HEK293 (cell line): ENCODE results near the gene ZNF106.

ENCODE experiments used
- CTCF ChIA-PET: fragments of 350-600 bp; formaldehyde crosslinking; extraction: SDS; loops from one replicate; lab custom pipeline; 2021; ENCODE audit warnings: antibody characterized with exemption; lab: Yijun Ruan, JAX
- POLR2A ChIA-PET: fragments of 300-600 bp; formaldehyde crosslinking; extraction: SDS; loops from one replicate; lab custom pipeline; 2020; ENCODE audit warnings: antibody characterized with exemption, inconsistent platforms; lab: Yijun Ruan, JAX
- H3K27ac ChIP-seq: fragments of 200-500 bp; sonication (Bioruptor generic); 2 replicates; pipeline ENCODE4 v1.5.1; 2014; ENCODE audit warnings: low read depth, low read length, control low read depth, inconsistent platforms; ENCODE audit errors: extremely low read depth
- H3K36me3 ChIP-seq, 2 experiments: fragments of 200-500 bp in 1 of 2; sonication (Bioruptor generic) in 1 of 2; 1 replicate in 1 of 2; 2 replicates in 1 of 2; pipeline ENCODE4 v1.5.1; 2014 to 2017; ENCODE audit warnings: inconsistent platforms in 2 of 2, low read length in 2 of 2; ENCODE audit not compliant: control insufficient read depth in 2 of 2, insufficient read depth in 1 of 2
- H3K4me1 ChIP-seq: fragments of 200-500 bp; sonication (Bioruptor generic); 2 replicates; pipeline ENCODE4 v1.5.1; 2014; ENCODE audit warnings: mild to moderate bottlenecking, low read length, inconsistent platforms; ENCODE audit not compliant: control insufficient read depth, insufficient read depth
- H3K4me3 ChIP-seq: 2 replicates; pipeline ENCODE4 v1.5.1; 2011; ENCODE audit warnings: low read depth, mild to moderate bottlenecking, control low read depth, low read length, moderate library complexity
- H3K9me3 ChIP-seq: fragments of 200-500 bp; sonication (Bioruptor generic); 2 replicates; pipeline ENCODE4 v1.5.1; 2014; ENCODE audit warnings: low read depth, low read length, inconsistent platforms; ENCODE audit not compliant: control insufficient read depth, insufficient read depth
- KLF16 ChIP-seq: fragments of 450-650 bp; formaldehyde crosslinking; IDR thresholded peaks from 2 replicates; pipeline ENCODE4 v1.5.1; 2017; ENCODE audit warnings: missing biosample characterization, missing genetic modification characterization
- OSR2 ChIP-seq: fragments of 450-650 bp; formaldehyde crosslinking; IDR thresholded peaks from 2 replicates; pipeline ENCODE4 v1.5.1; 2016; ENCODE audit warnings: missing biosample characterization, missing genetic modification characterization
- PRDM1 ChIP-seq: fragments of 450-650 bp; formaldehyde crosslinking; IDR thresholded peaks from 2 replicates; pipeline ENCODE4; 2016; ENCODE audit warnings: missing biosample characterization, missing genetic modification characterization
- SCRT1 ChIP-seq: fragments of 450-650 bp; formaldehyde crosslinking; IDR thresholded peaks from 2 replicates; pipeline ENCODE4 v1.5.1; 2016; ENCODE audit warnings: missing biosample characterization, missing genetic modification characterization, borderline replicate concordance
- SP3 ChIP-seq: fragments of 450-650 bp; formaldehyde crosslinking; IDR thresholded peaks from 2 replicates; pipeline ENCODE4 v1.5.1; 2016; ENCODE audit warnings: missing biosample characterization, missing genetic modification characterization
- TRIM28 ChIP-seq: IDR thresholded peaks from 2 replicates; pipeline ENCODE4 v1.6.1; 2011; ENCODE audit warnings: low read length, control low read depth, borderline replicate concordance
- WT1 ChIP-seq: fragments of 450-650 bp; formaldehyde crosslinking; IDR thresholded peaks from 2 replicates; pipeline ENCODE4 v1.5.1; 2016; ENCODE audit warnings: missing biosample characterization, missing genetic modification characterization
- ZNF211 ChIP-seq: fragments of 450-650 bp; formaldehyde crosslinking; IDR thresholded peaks from 2 replicates; pipeline ENCODE4 v1.5.1; 2016; ENCODE audit warnings: low read depth, missing biosample characterization, missing genetic modification characterization
- ZNF214 ChIP-seq: fragments of 450-650 bp; formaldehyde crosslinking; IDR thresholded peaks from 2 replicates; pipeline ENCODE4 v1.5.1; 2017; ENCODE audit warnings: missing biosample characterization, mild to moderate bottlenecking, missing genetic modification characterization, borderline replicate concordance
- ZNF24 ChIP-seq: fragments of 450-650 bp; formaldehyde crosslinking; IDR thresholded peaks from 2 replicates; pipeline ENCODE4 v1.5.1; 2016; ENCODE audit warnings: missing biosample characterization, missing genetic modification characterization
- ZNF433 ChIP-seq: fragments of 450-650 bp; formaldehyde crosslinking; IDR thresholded peaks from 2 replicates; pipeline ENCODE4 v1.5.1; 2016; ENCODE audit warnings: missing biosample characterization, missing genetic modification characterization, low read depth
- ZNF473 ChIP-seq: fragments of 450-650 bp; formaldehyde crosslinking; IDR thresholded peaks from 2 replicates; pipeline ENCODE4 v1.5.1; 2017; ENCODE audit warnings: missing biosample characterization, missing genetic modification characterization
- ZNF555 ChIP-seq: fragments of 450-650 bp; formaldehyde crosslinking; conservative IDR thresholded peaks from 2 replicates; pipeline ENCODE4 v1.5.1; 2017; ENCODE audit warnings: missing biosample characterization, mild to moderate bottlenecking, missing genetic modification characterization, inconsistent platforms
- ZNF610 ChIP-seq: fragments of 450-650 bp; formaldehyde crosslinking; IDR thresholded peaks from 2 replicates; pipeline ENCODE4 v1.5.1; 2016; ENCODE audit warnings: missing biosample characterization, missing genetic modification characterization, borderline replicate concordance
- ZNF639 ChIP-seq: fragments of 450-650 bp; formaldehyde crosslinking; IDR thresholded peaks from 2 replicates; pipeline ENCODE4 v1.5.1; 2016; ENCODE audit warnings: missing biosample characterization, missing genetic modification characterization
- ZNF645 ChIP-seq: fragments of 450-650 bp; formaldehyde crosslinking; IDR thresholded peaks from 2 replicates; pipeline ENCODE4; 2016; ENCODE audit warnings: missing biosample characterization, missing genetic modification characterization
- ZNF654 ChIP-seq: fragments of 450-650 bp; formaldehyde crosslinking; IDR thresholded peaks from 2 replicates; pipeline ENCODE4 v1.5.1; 2016; ENCODE audit warnings: low read depth, missing biosample characterization, missing genetic modification characterization
- ZNF658 ChIP-seq: fragments of 450-650 bp; formaldehyde crosslinking; IDR thresholded peaks from 2 replicates; pipeline ENCODE4; 2016; ENCODE audit warnings: missing biosample characterization, missing genetic modification characterization
- ZNF76 ChIP-seq: fragments of 450-650 bp; formaldehyde crosslinking; IDR thresholded peaks from 2 replicates; pipeline ENCODE4; 2016; ENCODE audit warnings: low read depth, missing biosample characterization, missing genetic modification characterization, borderline replicate concordance
- TF ChIP-seq, protein P1 (sequence below): fragments of 450-650 bp; formaldehyde crosslinking; IDR thresholded peaks from 2 replicates; pipeline ENCODE4 v1.5.1; 2016; ENCODE audit warnings: missing biosample characterization, missing genetic modification characterization
- TF ChIP-seq, protein P2 (sequence below): fragments of 450-650 bp; formaldehyde crosslinking; conservative IDR thresholded peaks from 2 replicates; pipeline ENCODE4 v1.5.1; 2016; ENCODE audit warnings: low read depth, missing biosample characterization, missing genetic modification characterization

Gene ZNF106

GRCh38 chr15:42461261-42461660 is 29.7 kb downstream of the ZNF106 start:
- no peaks in the 10 kb centered on the region for H3K9me3 ChIP-seq
- no peaks in the 10 kb centered on the region for H3K4me1 ChIP-seq
- H3K27ac ChIP-seq = no peak overlapping the region
- ChIA-PET POLR2A (no interaction called here), CTCF (interaction anchor here (0.5 to 1.3 kb wide), 2 partner anchors 10 to 153 kb away, joined by 3 to 5 read pairs; no protein-coding TSS in a partner anchor)
- peaks cover 0 to 9% of the 10 kb centered on the region in 2 experiments; a peak in 2 of 3 replicates for H3K36me3 ChIP-seq
- no peak overlapping the region for H3K4me3 ChIP-seq
- TF ChIP-seq TRIM28 (no peak), ZNF473 (tag by site-specific recombination) (no peak), ZNF214 (tag by site-specific recombination) (no peak), SCRT1 (tag by site-specific recombination) (no peak), ZNF433 (tag by site-specific recombination) (no peak), ZNF211 (tag by site-specific recombination) (no peak), ZNF658 (tag by site-specific recombination) (no peak), ZNF24 (tag by site-specific recombination) (no peak), ZNF610 (no peak), ZNF76 (tag by site-specific recombination) (no peak), ZNF555 (tag by site-specific recombination) (no peak), WT1 (tag by site-specific recombination) (no peak), ZNF654 (tag by site-specific recombination) (no peak), SP3 (no peak)
- TF ChIP-seq, protein P1, sequence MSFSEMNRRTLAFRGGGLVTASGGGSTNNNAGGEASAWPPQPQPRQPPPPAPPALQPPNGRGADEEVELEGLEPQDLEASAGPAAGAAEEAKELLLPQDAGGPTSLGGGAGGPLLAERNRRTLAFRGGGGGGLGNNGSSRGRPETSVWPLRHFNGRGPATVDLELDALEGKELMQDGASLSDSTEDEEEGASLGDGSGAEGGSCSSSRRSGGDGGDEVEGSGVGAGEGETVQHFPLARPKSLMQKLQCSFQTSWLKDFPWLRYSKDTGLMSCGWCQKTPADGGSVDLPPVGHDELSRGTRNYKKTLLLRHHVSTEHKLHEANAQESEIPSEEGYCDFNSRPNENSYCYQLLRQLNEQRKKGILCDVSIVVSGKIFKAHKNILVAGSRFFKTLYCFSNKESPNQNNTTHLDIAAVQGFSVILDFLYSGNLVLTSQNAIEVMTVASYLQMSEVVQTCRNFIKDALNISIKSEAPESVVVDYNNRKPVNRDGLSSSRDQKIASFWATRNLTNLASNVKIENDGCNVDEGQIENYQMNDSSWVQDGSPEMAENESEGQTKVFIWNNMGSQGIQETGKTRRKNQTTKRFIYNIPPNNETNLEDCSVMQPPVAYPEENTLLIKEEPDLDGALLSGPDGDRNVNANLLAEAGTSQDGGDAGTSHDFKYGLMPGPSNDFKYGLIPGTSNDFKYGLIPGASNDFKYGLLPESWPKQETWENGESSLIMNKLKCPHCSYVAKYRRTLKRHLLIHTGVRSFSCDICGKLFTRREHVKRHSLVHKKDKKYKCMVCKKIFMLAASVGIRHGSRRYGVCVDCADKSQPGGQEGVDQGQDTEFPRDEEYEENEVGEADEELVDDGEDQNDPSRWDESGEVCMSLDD (tag by site-specific recombination) = no peak
- TF ChIP-seq, protein P2, sequence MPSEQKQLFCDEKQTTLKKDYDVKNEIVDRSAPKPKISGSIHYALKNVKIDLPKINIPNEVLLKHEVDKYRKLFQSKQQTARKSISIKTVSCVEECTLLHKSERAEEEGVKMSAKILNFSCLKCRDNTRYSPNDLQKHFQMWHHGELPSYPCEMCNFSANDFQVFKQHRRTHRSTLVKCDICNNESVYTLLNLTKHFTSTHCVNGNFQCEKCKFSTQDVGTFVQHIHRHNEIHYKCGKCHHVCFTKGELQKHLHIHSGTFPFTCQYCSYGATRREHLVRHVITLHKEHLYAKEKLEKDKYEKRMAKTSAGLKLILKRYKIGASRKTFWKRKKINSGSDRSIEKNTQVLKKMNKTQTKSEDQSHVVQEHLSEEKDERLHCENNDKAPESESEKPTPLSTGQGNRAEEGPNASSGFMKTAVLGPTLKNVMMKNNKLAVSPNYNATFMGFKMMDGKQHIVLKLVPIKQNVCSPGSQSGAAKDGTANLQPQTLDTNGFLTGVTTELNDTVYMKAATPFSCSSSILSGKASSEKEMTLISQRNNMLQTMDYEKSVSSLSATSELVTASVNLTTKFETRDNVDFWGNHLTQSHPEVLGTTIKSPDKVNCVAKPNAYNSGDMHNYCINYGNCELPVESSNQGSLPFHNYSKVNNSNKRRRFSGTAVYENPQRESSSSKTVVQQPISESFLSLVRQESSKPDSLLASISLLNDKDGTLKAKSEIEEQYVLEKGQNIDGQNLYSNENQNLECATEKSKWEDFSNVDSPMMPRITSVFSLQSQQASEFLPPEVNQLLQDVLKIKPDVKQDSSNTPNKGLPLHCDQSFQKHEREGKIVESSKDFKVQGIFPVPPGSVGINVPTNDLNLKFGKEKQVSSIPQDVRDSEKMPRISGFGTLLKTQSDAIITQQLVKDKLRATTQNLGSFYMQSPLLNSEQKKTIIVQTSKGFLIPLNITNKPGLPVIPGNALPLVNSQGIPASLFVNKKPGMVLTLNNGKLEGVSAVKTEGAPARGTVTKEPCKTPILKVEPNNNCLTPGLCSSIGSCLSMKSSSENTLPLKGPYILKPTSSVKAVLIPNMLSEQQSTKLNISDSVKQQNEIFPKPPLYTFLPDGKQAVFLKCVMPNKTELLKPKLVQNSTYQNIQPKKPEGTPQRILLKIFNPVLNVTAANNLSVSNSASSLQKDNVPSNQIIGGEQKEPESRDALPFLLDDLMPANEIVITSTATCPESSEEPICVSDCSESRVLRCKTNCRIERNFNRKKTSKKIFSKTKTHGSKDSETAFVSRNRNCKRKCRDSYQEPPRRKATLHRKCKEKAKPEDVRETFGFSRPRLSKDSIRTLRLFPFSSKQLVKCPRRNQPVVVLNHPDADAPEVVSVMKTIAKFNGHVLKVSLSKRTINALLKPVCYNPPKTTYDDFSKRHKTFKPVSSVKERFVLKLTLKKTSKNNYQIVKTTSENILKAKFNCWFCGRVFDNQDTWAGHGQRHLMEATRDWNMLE = no peak
- TF ChIP-seq, all 188 proteins: peak for 0

DNA sequence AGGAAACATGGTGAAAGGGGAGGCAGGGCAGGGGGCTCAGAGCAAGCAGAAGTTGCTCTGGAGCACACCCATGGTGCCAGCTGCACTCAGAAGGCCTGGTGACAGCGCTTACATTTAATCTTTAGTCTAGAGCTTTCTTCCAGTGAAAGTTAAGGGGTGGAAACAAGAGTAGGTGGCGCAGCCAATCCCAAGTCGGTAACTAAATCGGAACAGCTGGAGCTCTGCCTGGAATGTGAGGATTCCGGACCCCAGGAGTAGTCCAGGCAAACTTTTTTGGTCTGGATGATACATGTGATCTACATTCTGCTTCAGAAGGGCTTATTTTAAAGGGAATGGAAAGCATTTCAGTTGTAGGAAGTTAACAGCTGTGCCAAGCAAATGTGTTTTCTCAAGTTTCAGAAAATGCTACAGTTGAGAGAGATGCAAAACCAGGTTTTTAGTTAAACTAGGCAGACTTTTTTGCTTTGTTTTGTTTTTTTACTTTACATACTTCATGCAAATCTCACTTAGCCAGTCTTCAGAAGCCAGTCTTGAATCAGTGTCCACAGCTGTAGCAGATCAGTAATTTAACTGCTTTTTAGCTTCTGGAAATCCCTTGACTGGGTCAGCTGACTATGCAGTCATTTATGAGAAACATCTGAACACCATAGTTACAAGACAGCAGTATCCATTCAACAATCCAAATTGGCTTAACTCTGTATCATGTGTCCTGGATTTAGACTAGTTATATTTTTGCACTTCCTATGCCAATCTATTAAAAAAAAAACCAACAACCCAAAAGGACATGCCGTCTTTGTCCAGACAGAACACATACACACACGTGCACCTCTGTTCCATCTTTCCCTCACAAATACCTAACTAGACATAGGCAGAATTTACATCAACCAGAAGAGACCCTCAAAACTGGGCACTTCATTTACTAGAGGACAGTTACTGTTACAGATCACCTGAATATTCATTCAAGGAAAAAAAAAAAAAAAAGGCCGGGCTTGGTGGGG is 33.2 kb downstream of the ZNF106 start:
- POLR2A ChIA-PET = no interaction called here
- no peak overlapping the region for H3K4me3 ChIP-seq
- TF ChIP-seq ZNF639 (no peak), ZNF645 (tag by site-specific recombination) (no peak), OSR2 (tag by site-specific recombination) (peak; percentile 14; the same call in 1 of the 2 replicates), KLF16 (tag by site-specific recombination) (no peak), PRDM1 (tag by site-specific recombination) (peak; percentile 31; the same call in 1 of the 2 replicates)
- TF ChIP-seq, all 188 proteins: peak for 2
- Histone ChIP-seq H3K27ac (no peak overlapping the region), H3K4me1 (no peaks in the 10 kb centered on the region), H3K36me3 (peaks cover 0 to 7% of the 10 kb centered on the region in 2 experiments; a peak in 1 of 3 replicates), H3K9me3 (no peaks in the 10 kb centered on the region)
- CTCF ChIA-PET = interaction anchor here (0.7 kb wide), 1 partner anchor 80 kb away, joined by 3 read pairs; no protein-coding TSS in a partner anchor
